Hair follicle dermal papilla cell (primary cell): ENCODE data around the gene AFG3L2. TPM values are rescaled to one million over a fixed set of nuclear protein-coding genes. Genes with fewer than 3 reads are reported as not detected.

ENCODE experiments used
- small RNA-seq: library from RNA; depleted of rRNA; stranded (forward); fragments of <200 nt; gene quantifications from one replicate; pipeline ENCODE3, GENCODE V24; 2012
- total RNA-seq: library from RNA; depleted of rRNA; stranded (reverse); fragments of >200 nt; gene quantifications from 2 replicates; pipeline ENCODE4 v1.2.3, GENCODE V29; 2012

AFG3L2 gene
- 40.9 and 45.9 TPM in 2 replicates for total RNA-seq

DNA sequence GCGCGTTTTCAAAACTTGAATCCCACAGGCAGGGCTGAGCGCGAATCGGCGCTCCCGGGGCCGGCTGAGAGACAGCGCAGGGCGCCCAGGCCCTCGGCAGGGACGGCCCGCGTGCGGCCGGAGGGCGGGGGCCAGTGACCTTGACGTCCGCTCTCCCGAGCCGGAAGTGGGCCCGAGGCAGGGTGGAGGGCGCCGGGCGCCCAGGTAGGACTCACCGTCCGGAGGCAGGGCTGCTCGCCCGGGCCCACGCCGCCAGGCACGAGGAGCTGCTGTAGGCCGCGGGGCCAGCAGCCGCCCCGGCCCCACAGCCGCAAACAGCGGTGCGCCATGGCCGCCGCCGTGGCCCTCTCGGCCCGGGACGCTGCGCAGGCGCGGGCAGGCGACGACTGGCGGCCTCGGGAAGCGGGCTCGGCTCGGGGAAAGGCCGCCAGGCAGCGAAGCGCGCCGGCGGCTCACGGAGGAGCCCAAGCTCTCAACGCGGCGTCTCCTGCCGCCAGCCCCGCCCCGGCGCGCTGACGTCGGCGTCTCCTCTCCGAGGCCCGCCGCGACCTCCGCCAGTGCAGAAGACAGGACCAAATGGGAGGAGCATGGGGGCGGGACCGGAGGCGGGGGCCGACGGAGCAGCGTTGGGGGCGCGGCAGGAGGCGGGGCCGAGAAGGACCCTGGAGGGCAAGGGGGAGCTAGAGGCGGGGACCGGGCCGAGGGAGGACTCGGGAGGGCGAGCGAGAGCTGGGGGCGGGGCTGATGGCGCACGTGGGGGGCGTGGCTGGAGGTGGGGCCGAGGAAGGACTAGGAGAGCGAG is at the start of gene AFG3L2:
Gene AFG3L2 (minus strand): TSS at position 474 of the 802 bp plus-strand sequence. CDS start 145 bp downstream, at position 329.

DNA sequence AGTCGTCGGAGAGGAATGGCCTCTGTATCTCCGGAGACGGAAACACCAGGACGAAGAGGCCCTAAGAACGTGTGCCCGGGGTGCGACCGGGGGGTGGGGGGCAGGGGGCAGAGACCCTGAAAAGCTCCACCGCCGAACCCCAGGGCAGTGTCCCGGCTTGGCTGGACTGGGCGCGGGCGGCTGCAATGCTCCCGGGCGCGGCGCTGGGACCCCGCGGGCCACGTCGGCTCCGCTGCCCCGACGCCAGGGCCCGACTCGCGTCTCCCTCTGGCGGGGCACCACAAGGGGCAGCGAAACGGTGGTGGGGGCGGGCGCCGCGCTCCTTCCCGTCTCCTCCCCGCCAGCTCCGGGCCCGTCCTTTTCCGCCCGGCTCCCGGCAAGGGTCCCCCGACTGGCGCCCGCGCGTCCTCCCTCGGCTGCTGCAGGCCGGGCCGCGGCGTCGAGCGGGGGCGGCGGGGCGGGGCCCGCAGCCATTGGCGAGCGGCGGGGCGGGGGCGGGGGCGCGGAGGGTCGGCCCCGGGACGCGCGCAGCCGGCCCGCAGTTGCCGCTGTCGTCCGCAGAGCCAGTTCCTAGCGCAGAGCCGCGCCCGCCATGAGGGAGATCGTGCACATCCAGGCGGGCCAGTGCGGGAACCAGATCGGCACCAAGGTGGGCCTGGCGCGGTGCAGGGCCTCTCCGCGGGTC is 69.2 kb downstream of the AFG3L2 start, which contains the start of gene TUBB6:
Gene TUBB6 (plus strand): TSS at position 541 of the 685 bp plus-strand sequence. CDS start 52 bp downstream, at position 593.

Small RNA genes within 50 kb of the gene (small RNA-seq; reads per million reads assigned to genes)
- gene RNU6-170P (not detected), gene RNU7-129P (not detected)

Other genes starting within 250 kb of the AFG3L2 start
- gene CIDEA, start 122.9 kb downstream of the AFG3L2 start, total RNA-seq = not detected in 2 replicates
- 637 and 687 TPM in 2 replicates for gene TUBB6, start 69.0 kb downstream of the AFG3L2 start, total RNA-seq
- 4.7 and 5.0 TPM in 2 replicates for gene PRELID3A, start 30.7 kb upstream of the AFG3L2 start, total RNA-seq